Mesendoderm (in vitro differentiated cells): Measurements from ENCODE around the gene KANSL1.

Experiments
- DNase-seq: peaks from one replicate; pipeline ENCODE4 v3.0.0; 2013
- H2AK5ac ChIP-seq: 2 replicates; pipeline ENCODE4 v1.6.1; 2013; ENCODE audit warnings: low read length, inconsistent platforms
- H2BK120ac ChIP-seq: 2 replicates; pipeline ENCODE4 v1.6.1; 2013; ENCODE audit warnings: low read depth, mild to moderate bottlenecking, low read length, moderate library complexity, mixed read lengths
- H2BK15ac ChIP-seq: replicated peaks from 2 replicates; pipeline ENCODE4 v1.6.1; 2013; ENCODE audit warnings: low read depth, mild to moderate bottlenecking, moderate library complexity
- H2BK5ac ChIP-seq: 2 replicates; pipeline ENCODE4 v1.6.1; 2013; ENCODE audit warnings: low read length, inconsistent platforms
- H3K18ac ChIP-seq: 2 replicates; pipeline ENCODE4 v1.6.1; 2013; ENCODE audit warnings: mild to moderate bottlenecking, low read length, mixed read lengths
- H3K23ac ChIP-seq: one replicate; pipeline ENCODE4 v1.6.1; 2013; ENCODE audit warnings: low read length
- H3K27ac ChIP-seq: 2 replicates; pipeline ENCODE4 v1.5.1; 2013; ENCODE audit warnings: low read depth, mild to moderate bottlenecking, inconsistent platforms, low read length, moderate library complexity
- H3K27me3 ChIP-seq: 2 replicates; pipeline ENCODE4 v1.6.1; 2013; ENCODE audit warnings: low read length, control low read depth, mild to moderate bottlenecking, inconsistent platforms; ENCODE audit not compliant: insufficient read depth, poor library complexity
- H3K36me3 ChIP-seq: 2 replicates; pipeline ENCODE4 v1.6.1; 2013; ENCODE audit warnings: low read length, inconsistent platforms; ENCODE audit not compliant: control insufficient read depth, insufficient read depth
- H3K4ac ChIP-seq: one replicate; pipeline ENCODE4 v1.6.1; 2013; ENCODE audit warnings: low read depth, mild to moderate bottlenecking, low read length, moderate library complexity
- H3K4me1 ChIP-seq: 2 replicates; pipeline ENCODE4 v1.6.1; 2013; ENCODE audit warnings: low read depth, low read length, inconsistent platforms; ENCODE audit not compliant: control insufficient read depth
- H3K4me2 ChIP-seq: 2 replicates; pipeline ENCODE4 v1.6.1; 2013; ENCODE audit warnings: low read length
- H3K4me3 ChIP-seq: 2 replicates; pipeline ENCODE4 v1.5.1; 2013; ENCODE audit warnings: mild to moderate bottlenecking, low read length
- H3K56ac ChIP-seq: one replicate; pipeline ENCODE4 v1.6.1; 2013; ENCODE audit warnings: low read length
- H3K79me1 ChIP-seq: 2 replicates; pipeline ENCODE4 v1.6.1; 2013; ENCODE audit warnings: low read length, inconsistent platforms
- H3K79me2 ChIP-seq: 2 replicates; pipeline ENCODE4 v1.6.1; 2013; ENCODE audit warnings: mild to moderate bottlenecking, low read length; ENCODE audit not compliant: control insufficient read depth, insufficient read depth
- H3K9ac ChIP-seq: 2 replicates; pipeline ENCODE4 v1.6.1; 2013; ENCODE audit warnings: low read length, inconsistent platforms
- H4K5ac ChIP-seq: one replicate; pipeline ENCODE4 v1.6.1; 2013; ENCODE audit warnings: low read length
- H4K8ac ChIP-seq: one replicate; pipeline ENCODE4 v1.6.1; 2013; ENCODE audit warnings: low read depth, mild to moderate bottlenecking, control low read depth, low read length, moderate library complexity
- WGBS: extraction: QIAGEN DNeasy Blood & Tissue Kit; methylation state at CpG from one replicate; pipeline ENCODE4 v1.1.7; 2013; ENCODE audit warnings: low lambda C conversion rate, missing lambda C conversion rate; ENCODE audit not compliant: insufficient coverage; ENCODE audit errors: extremely low coverage; 5-methylcytosine and 5-hydroxymethylcytosine counted together

Gene KANSL1

GRCh38 chr17:46043606-46044005, 149.6 kb downstream of the KANSL1 start:
- H2BK120ac ChIP-seq, result no peak overlapping the region
- H3K36me3 ChIP-seq, result peaks cover 2% of the 10 kb centered on the region
- H3K4me2 ChIP-seq, result no peak overlapping the region
- H3K56ac ChIP-seq, result no peak overlapping the region
- no peak overlapping the region for H3K4ac ChIP-seq
- H3K9ac ChIP-seq, result no peak overlapping the region
- H3K79me1 ChIP-seq, result peaks cover 5% of the 10 kb centered on the region
- no peak overlapping the region for H3K4me3 ChIP-seq
- no peak overlapping the region for H3K27ac ChIP-seq
- H2BK15ac ChIP-seq, result no peak overlapping the region
- no CpG with 5 or more reads among the region's 3 CpGs for WGBS
- no peaks in the 10 kb centered on the region for H3K79me2 ChIP-seq
- no peaks in the 10 kb centered on the region for H3K27me3 ChIP-seq
- DNase-seq, result no peak
- no peak overlapping the region for H2AK5ac ChIP-seq
- H3K18ac ChIP-seq, result no peak overlapping the region
- H3K23ac ChIP-seq, result no peak overlapping the region
- H2BK5ac ChIP-seq, result no peak overlapping the region
- H3K4me1 ChIP-seq, result no peaks in the 10 kb centered on the region
- H4K8ac ChIP-seq, result no peak overlapping the region
- H4K5ac ChIP-seq, result no peak overlapping the region

- H2AK5ac ChIP-seq, result no peak overlapping the region
- no peaks in the 10 kb centered on the region for H3K27me3 ChIP-seq
- DNase-seq, result no peak
- H3K4ac ChIP-seq, result no peak overlapping the region
- no peak overlapping the region for H2BK15ac ChIP-seq
- no CpG with 5 or more reads among the region's 3 CpGs for WGBS
- no peak overlapping the region for H3K4me2 ChIP-seq
- no peak overlapping the region for H3K23ac ChIP-seq
- no peak overlapping the region for H3K4me3 ChIP-seq
- H3K36me3 ChIP-seq, result peaks cover 6% of the 10 kb centered on the region
- H3K18ac ChIP-seq, result no peak overlapping the region
- H2BK5ac ChIP-seq, result no peak overlapping the region
- H4K5ac ChIP-seq, result no peak overlapping the region
- no peak overlapping the region for H2BK120ac ChIP-seq
- no peak overlapping the region for H3K9ac ChIP-seq
- H3K79me1 ChIP-seq, result peaks cover 5% of the 10 kb centered on the region
- H4K8ac ChIP-seq, result no peak overlapping the region
- H3K4me1 ChIP-seq, result no peaks in the 10 kb centered on the region
- H3K56ac ChIP-seq, result no peak overlapping the region
- no peaks in the 10 kb centered on the region for H3K79me2 ChIP-seq
- H3K27ac ChIP-seq, result no peak overlapping the region
Measured at GRCh38 chr17:46042925-46043324, 150.3 kb downstream of the KANSL1 start.

GRCh38 chr17:46042246-46042645, 151.0 kb downstream of the KANSL1 start:
- Histone ChIP-seq H3K56ac (no peak overlapping the region), H3K4ac (no peak overlapping the region), H3K18ac (no peak overlapping the region), H2BK15ac (no peak overlapping the region), H3K79me2 (no peaks in the 10 kb centered on the region), H2BK5ac (no peak overlapping the region), H2BK120ac (no peak overlapping the region), H3K4me1 (no peaks in the 10 kb centered on the region), H3K36me3 (peaks cover 8% of the 10 kb centered on the region), H4K8ac (no peak overlapping the region), H3K9ac (no peak overlapping the region), H3K23ac (no peak overlapping the region), H4K5ac (no peak overlapping the region), H3K27ac (no peak overlapping the region), H3K4me3 (no peak overlapping the region), H3K4me2 (no peak overlapping the region), H3K79me1 (peaks cover 5% of the 10 kb centered on the region), H2AK5ac (no peak overlapping the region), H3K27me3 (no peaks in the 10 kb centered on the region)
- no peak for DNase-seq
- WGBS, result no CpG with 5 or more reads among the region's 2 CpGs

GRCh38 chr17:46039592-46040186, 153.5 kb downstream of the KANSL1 start:
- no CpG with 5 or more reads among the region's 5 CpGs for WGBS
- no peak overlapping the region for H3K9ac ChIP-seq
- H2AK5ac ChIP-seq, result no peak overlapping the region
- no peak overlapping the region for H2BK120ac ChIP-seq
- H3K79me1 ChIP-seq, result peaks cover 5% of the 10 kb centered on the region
- H3K4me3 ChIP-seq, result no peak overlapping the region
- no peaks in the 10 kb centered on the region for H3K79me2 ChIP-seq
- no peak overlapping the region for H3K23ac ChIP-seq
- no peak for DNase-seq
- no peak overlapping the region for H3K18ac ChIP-seq
- no peak overlapping the region for H3K4me2 ChIP-seq
- peaks cover 9% of the 10 kb centered on the region for H3K36me3 ChIP-seq
- H3K4me1 ChIP-seq, result no peaks in the 10 kb centered on the region
- no peak overlapping the region for H4K5ac ChIP-seq
- no peak overlapping the region for H3K27ac ChIP-seq
- H3K27me3 ChIP-seq, result no peaks in the 10 kb centered on the region
- no peak overlapping the region for H3K4ac ChIP-seq
- H2BK15ac ChIP-seq, result no peak overlapping the region
- no peak overlapping the region for H2BK5ac ChIP-seq
- no peak overlapping the region for H4K8ac ChIP-seq
- H3K56ac ChIP-seq, result no peak overlapping the region

DNA sequence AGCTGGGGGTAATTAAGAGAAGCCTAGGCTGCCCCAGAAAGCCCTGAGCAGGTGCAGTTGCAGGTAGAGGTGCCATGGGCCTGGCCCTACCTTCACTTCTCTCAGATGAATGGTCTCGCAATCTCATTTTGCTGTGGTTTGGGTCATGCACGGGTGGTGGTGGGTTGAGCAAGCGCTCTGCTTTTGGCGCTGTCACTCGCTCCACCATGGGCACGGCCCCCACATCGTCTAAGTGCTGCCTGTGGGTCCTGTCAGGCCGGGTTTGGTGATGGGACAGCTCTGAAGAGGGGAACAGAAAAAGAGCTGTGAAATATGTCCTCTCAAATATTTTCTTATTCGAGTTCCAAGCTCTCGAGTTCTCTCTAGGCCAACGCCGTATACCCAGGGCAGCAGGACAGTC, 154.3 kb downstream of the KANSL1 start:
- H3K9ac ChIP-seq, result no peak overlapping the region
- no peak overlapping the region for H3K4ac ChIP-seq
- H3K36me3 ChIP-seq, result peaks cover 12% of the 10 kb centered on the region
- DNase-seq, result no peak
- no peak overlapping the region for H3K4me3 ChIP-seq
- H3K4me1 ChIP-seq, result no peaks in the 10 kb centered on the region
- H3K56ac ChIP-seq, result no peak overlapping the region
- no CpG with 5 or more reads among the region's 12 CpGs for WGBS
- H3K23ac ChIP-seq, result no peak overlapping the region
- H3K4me2 ChIP-seq, result no peak overlapping the region
- no peaks in the 10 kb centered on the region for H3K27me3 ChIP-seq
- no peak overlapping the region for H2BK5ac ChIP-seq
- H4K8ac ChIP-seq, result no peak overlapping the region
- no peak overlapping the region for H3K18ac ChIP-seq
- peaks cover 5% of the 10 kb centered on the region for H3K79me1 ChIP-seq
- H3K27ac ChIP-seq, result no peak overlapping the region
- no peak overlapping the region for H2AK5ac ChIP-seq
- no peak overlapping the region for H2BK120ac ChIP-seq
- H4K5ac ChIP-seq, result no peak overlapping the region
- no peaks in the 10 kb centered on the region for H3K79me2 ChIP-seq
- no peak overlapping the region for H2BK15ac ChIP-seq

DNA sequence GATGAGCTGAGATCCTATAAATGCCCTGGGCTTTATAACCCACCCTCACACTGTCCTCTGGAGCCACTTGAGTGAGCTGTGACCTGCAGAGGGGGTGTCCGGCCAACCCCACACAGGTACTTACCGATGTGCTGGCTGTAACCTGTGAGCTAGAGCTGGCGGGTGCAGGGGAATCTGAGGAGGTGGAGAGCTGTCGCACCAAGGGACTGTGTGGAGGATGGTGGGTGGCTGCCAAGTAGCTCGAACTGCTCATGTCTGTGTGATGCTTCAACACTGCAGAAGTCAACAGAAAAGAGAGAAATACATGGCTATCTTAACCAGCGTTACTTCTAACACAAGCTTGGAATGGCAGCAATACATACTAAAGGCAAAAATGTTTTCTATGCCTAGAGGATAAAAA, 154.8 kb downstream of the KANSL1 start:
- WGBS, result no CpG with 5 or more reads among the region's 6 CpGs
- Histone ChIP-seq H2AK5ac (no peak overlapping the region), H3K27ac (no peak overlapping the region), H3K18ac (no peak overlapping the region), H2BK5ac (no peak overlapping the region), H3K4me3 (no peak overlapping the region), H2BK120ac (no peak overlapping the region), H3K23ac (no peak overlapping the region), H3K27me3 (no peaks in the 10 kb centered on the region), H3K4me2 (no peak overlapping the region), H3K79me2 (no peaks in the 10 kb centered on the region), H4K5ac (no peak overlapping the region), H2BK15ac (no peak overlapping the region), H3K4ac (no peak overlapping the region), H3K4me1 (no peaks in the 10 kb centered on the region), H3K79me1 (peaks cover 5% of the 10 kb centered on the region), H4K8ac (no peak overlapping the region), H3K56ac (no peak overlapping the region), H3K36me3 (peaks cover 13% of the 10 kb centered on the region), H3K9ac (no peak overlapping the region)
- no peak for DNase-seq
